OCI-LY3 (cell line): Measurements from ENCODE around the gene CGA.

Experiments used
- EZH2phosphoT487 ChIP-seq: fragments of 200-600 bp; shearing (Covaris generic); IDR thresholded peaks from 2 replicates; pipeline ENCODE4 v1.6.1; 2018; ENCODE audit warnings: antibody characterized with exemption, mixed run types, low read depth
- TF ChIP-seq, protein P1 (sequence below): fragments of 200-600, 300-600 bp; sonication (generic); IDR thresholded peaks from 2 replicates; pipeline ENCODE4 v1.5.1; 2014; ENCODE audit warnings: antibody characterized with exemption, low read length, low read depth

DNA sequence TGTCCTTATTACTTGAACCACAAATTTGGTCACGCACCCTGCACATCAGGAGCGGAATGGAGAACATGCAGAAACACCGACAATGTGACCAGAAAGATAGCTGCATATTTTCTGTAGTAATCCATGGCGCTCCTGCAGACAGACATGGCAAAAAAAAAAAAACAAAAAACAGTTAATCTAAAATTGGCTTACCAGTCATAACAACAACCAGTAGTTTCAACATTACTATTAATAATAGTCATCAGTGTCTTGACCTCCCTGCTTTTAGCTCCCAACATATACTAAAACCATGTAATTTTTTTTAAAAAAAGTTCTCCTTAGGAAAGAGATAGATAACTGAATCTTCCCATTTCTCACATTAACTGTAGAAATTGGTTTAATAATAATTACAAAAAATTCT is 6.8 kb downstream of the CGA start:
- TF ChIP-seq, protein P1, sequence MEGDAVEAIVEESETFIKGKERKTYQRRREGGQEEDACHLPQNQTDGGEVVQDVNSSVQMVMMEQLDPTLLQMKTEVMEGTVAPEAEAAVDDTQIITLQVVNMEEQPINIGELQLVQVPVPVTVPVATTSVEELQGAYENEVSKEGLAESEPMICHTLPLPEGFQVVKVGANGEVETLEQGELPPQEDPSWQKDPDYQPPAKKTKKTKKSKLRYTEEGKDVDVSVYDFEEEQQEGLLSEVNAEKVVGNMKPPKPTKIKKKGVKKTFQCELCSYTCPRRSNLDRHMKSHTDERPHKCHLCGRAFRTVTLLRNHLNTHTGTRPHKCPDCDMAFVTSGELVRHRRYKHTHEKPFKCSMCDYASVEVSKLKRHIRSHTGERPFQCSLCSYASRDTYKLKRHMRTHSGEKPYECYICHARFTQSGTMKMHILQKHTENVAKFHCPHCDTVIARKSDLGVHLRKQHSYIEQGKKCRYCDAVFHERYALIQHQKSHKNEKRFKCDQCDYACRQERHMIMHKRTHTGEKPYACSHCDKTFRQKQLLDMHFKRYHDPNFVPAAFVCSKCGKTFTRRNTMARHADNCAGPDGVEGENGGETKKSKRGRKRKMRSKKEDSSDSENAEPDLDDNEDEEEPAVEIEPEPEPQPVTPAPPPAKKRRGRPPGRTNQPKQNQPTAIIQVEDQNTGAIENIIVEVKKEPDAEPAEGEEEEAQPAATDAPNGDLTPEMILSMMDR: no peak
- no peak for TF ChIP-seq EZH2phosphoT487
